Measurements from ENCODE around the gene SPEN. TPM values are rescaled to one million over a fixed set of nuclear protein-coding genes. Genes with fewer than 3 reads are reported as not detected.

SPEN gene
- total and polyA plus RNA-seq, 2 experiments from 2014 or later: 14.9 to 43.6 TPM

DNA sequence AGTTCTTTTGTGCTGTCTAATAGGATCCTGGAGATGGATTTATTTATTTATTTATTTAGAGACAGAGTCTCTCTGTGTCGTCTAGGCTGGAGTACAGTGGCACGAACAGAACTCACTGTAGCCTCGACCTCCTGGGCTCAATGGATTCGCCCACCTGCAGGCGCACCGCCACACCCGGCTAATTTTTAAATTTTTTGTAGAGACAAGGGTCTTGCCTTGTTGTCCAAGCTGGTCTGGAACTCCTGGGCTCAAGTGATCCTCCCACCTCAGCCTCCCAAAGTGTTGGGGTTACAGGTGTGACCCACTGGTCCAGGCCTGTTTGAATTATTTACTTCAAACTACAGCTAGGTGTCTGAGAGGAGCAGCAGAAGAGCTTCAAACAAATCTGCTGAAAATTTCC is 9.6 kb upstream of the SPEN start (continued):
- TF ChIP-seq, protein P1, sequence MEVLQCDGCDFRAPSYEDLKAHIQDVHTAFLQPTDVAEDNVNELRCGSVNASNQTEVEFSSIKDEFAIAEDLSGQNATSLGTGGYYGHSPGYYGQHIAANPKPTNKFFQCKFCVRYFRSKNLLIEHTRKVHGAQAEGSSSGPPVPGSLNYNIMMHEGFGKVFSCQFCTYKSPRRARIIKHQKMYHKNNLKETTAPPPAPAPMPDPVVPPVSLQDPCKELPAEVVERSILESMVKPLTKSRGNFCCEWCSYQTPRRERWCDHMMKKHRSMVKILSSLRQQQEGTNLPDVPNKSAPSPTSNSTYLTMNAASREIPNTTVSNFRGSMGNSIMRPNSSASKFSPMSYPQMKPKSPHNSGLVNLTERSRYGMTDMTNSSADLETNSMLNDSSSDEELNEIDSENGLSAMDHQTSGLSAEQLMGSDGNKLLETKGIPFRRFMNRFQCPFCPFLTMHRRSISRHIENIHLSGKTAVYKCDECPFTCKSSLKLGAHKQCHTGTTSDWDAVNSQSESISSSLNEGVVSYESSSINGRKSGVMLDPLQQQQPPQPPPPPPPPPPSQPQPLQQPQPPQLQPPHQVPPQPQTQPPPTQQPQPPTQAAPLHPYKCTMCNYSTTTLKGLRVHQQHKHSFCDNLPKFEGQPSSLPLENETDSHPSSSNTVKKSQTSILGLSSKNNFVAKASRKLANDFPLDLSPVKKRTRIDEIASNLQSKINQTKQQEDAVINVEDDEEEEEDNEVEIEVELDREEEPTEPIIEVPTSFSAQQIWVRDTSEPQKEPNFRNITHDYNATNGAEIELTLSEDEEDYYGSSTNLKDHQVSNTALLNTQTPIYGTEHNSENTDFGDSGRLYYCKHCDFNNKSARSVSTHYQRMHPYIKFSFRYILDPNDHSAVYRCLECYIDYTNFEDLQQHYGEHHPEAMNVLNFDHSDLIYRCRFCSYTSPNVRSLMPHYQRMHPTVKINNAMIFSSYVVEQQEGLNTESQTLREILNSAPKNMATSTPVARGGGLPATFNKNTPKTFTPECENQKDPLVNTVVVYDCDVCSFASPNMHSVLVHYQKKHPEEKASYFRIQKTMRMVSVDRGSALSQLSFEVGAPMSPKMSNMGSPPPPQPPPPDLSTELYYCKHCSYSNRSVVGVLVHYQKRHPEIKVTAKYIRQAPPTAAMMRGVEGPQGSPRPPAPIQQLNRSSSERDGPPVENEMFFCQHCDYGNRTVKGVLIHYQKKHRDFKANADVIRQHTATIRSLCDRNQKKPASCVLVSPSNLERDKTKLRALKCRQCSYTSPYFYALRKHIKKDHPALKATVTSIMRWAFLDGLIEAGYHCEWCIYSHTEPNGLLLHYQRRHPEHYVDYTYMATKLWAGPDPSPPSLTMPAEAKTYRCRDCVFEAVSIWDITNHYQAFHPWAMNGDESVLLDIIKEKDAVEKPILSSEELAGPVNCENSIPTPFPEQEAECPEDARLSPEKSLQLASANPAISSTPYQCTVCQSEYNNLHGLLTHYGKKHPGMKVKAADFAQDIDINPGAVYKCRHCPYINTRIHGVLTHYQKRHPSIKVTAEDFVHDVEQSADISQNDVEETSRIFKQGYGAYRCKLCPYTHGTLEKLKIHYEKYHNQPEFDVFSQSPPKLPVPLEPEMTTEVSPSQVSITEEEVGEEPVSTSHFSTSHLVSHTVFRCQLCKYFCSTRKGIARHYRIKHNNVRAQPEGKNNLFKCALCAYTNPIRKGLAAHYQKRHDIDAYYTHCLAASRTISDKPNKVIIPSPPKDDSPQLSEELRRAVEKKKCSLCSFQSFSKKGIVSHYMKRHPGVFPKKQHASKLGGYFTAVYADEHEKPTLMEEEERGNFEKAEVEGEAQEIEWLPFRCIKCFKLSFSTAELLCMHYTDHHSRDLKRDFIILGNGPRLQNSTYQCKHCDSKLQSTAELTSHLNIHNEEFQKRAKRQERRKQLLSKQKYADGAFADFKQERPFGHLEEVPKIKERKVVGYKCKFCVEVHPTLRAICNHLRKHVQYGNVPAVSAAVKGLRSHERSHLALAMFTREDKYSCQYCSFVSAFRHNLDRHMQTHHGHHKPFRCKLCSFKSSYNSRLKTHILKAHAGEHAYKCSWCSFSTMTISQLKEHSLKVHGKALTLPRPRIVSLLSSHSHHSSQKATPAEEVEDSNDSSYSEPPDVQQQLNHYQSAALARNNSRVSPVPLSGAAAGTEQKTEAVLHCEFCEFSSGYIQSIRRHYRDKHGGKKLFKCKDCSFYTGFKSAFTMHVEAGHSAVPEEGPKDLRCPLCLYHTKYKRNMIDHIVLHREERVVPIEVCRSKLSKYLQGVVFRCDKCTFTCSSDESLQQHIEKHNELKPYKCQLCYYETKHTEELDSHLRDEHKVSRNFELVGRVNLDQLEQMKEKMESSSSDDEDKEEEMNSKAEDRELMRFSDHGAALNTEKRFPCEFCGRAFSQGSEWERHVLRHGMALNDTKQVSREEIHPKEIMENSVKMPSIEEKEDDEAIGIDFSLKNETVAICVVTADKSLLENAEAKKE (CRISPR knock-in tag; IDR thresholded peaks at IDR 0.05): no peak
- TF ChIP-seq REST (IDR thresholded peaks at IDR 0.05; ENCODE audit: unreplicated experiment) (no peak), NANOG (IDR thresholded peaks at IDR 0.05; ENCODE audit: borderline replicate concordance) (no peak), EZH2phosphoT487 (IDR thresholded peaks at IDR 0.05; ENCODE audit: unreplicated experiment) (no peak)

DNA sequence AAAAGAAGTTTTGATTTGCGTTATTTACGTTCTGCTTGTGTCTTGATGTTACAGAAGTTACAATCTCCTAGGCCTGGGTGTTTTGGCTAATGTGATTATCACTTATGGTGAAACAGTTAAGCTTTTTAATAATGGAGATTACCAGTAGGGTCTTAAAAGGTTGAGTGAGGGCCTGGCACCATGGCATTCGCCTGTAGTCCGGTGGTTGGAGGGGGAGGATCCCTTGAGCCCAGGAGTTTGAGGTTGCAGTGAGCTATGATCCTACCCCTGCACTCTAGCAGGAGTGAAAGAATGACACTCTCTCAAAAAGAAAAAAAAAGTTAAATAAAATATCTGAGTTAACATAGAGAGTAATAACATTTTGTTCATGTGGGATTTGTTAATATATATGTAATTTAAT is 8.8 kb upstream of the SPEN start:
- no peaks in the 10 kb centered on the region; the same call in 1 of the 2 replicates for H3K4me1 ChIP-seq (ENCODE audit: insufficient read depth)
- no peak for DNase-seq (ENCODE audit: low spot score)
- no peak overlapping the region for H2AFZ ChIP-seq
- no peaks in the 10 kb centered on the region for H4K20me1 ChIP-seq (replicated peaks; ENCODE audit: insufficient read depth)
- ATAC-seq: no peak
- H3K4me1 Mint-ChIP-seq: peaks cover 12% of the 10 kb centered on the region; the same call in 2 of the 3 replicates
- H3K27ac ChIP-seq (ENCODE audit: low read depth): no peak overlapping the region
- H3K4me3 Mint-ChIP-seq: no peak overlapping the region
- no peaks in the 10 kb centered on the region for H3K79me2 ChIP-seq (replicated peaks; ENCODE audit: insufficient read depth)
- no peaks in the 10 kb centered on the region for H3K36me3 ChIP-seq (ENCODE audit: insufficient read depth)
- no peak overlapping the region for H3K4me2 ChIP-seq
- peaks cover 8% of the 10 kb centered on the region; the same call in 1 of the 2 replicates for H3K27me3 ChIP-seq (ENCODE audit: insufficient read depth)
- no peaks in the 10 kb centered on the region; the same call in 2 of the 3 replicates for H3K9me3 Mint-ChIP-seq
- no peak overlapping the region for H3K27ac Mint-ChIP-seq
- peaks cover 29% of the 10 kb centered on the region for H3K27me3 Mint-ChIP-seq (ENCODE audit: insufficient read depth, low read depth, poor library complexity)
- H3K4me3 ChIP-seq: no peak overlapping the region
- H3F3A ChIP-seq (replicated peaks; ENCODE audit: low read depth): peaks cover 9% of the 10 kb centered on the region; the same call in 1 of the 2 replicates
- no peaks in the 10 kb centered on the region for H3K36me3 Mint-ChIP-seq (ENCODE audit: low read depth)
- H3K9me2 ChIP-seq (ENCODE audit: insufficient read depth): no peaks in the 10 kb centered on the region
- TF ChIP-seq ZNF331 (CRISPR knock-in tag; IDR thresholded peaks at IDR 0.05; ENCODE audit: low read depth) (no peak), EZH2phosphoT487 (IDR thresholded peaks at IDR 0.05; ENCODE audit: unreplicated experiment) (no peak), POLR2AphosphoS5 (IDR thresholded peaks at IDR 0.05; ENCODE audit: low read depth) (no peak), ZNF114 (CRISPR knock-in tag; IDR thresholded peaks at IDR 0.05) (no peak), EZH2 (IDR thresholded peaks at IDR 0.05; ENCODE audit: low read depth, unreplicated experiment) (no peak)
- TF ChIP-seq, protein P2, sequence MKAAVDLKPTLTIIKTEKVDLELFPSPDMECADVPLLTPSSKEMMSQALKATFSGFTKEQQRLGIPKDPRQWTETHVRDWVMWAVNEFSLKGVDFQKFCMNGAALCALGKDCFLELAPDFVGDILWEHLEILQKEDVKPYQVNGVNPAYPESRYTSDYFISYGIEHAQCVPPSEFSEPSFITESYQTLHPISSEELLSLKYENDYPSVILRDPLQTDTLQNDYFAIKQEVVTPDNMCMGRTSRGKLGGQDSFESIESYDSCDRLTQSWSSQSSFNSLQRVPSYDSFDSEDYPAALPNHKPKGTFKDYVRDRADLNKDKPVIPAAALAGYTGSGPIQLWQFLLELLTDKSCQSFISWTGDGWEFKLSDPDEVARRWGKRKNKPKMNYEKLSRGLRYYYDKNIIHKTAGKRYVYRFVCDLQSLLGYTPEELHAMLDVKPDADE (IDR thresholded peaks at IDR 0.05): no peak

Measured in GM23338 (cell line).